ENCODE results near the gene SV2C. TPM values are rescaled to one million over a fixed set of nuclear protein-coding genes. Genes with fewer than 3 reads are reported as not detected.
A peak's percentile ranks its signal among the peaks of the same experiment; 100 is the strongest.

Gene SV2C
- total RNA-seq, 2 experiments from 2014 or later, result 0.07 to 0.10 TPM

DNA sequence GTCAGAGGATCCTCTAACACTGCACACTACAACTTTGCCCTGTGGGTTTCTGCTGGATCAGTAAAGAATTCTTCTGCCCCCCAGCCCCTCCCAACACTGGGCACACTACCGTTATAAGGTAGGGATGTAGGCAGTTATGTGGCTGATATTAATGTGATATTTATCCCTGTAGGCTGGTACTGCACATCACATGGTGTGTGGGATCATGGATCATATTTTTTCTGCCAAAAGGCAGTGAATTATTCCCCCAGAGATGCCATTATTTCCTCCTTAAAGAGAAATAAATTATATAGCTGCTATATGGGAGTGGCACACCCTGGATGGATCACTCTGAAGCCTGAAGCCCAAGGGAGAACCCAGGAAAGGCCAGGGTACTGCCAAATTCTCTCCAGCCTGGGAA is 69.5 kb downstream of the SV2C start:
- DNase-seq, result no peak
- Mint-ChIP-seq H3K9me3 (no peaks in the 10 kb centered on the region), H3K27me3 (peaks cover 25% of the 10 kb centered on the region), H3K36me3 (ENCODE audit: low read depth) (no peaks in the 10 kb centered on the region), H3K27ac (no peak overlapping the region), H3K4me1 (no peaks in the 10 kb centered on the region), H3K4me3 (no peak overlapping the region)
- ChIA-PET POLR2A (no interaction called here), CTCF (interaction anchor here (1.4 kb wide), 1 partner anchor 11 kb away, joined by 4 read pairs; no protein-coding TSS in a partner anchor)

DNA sequence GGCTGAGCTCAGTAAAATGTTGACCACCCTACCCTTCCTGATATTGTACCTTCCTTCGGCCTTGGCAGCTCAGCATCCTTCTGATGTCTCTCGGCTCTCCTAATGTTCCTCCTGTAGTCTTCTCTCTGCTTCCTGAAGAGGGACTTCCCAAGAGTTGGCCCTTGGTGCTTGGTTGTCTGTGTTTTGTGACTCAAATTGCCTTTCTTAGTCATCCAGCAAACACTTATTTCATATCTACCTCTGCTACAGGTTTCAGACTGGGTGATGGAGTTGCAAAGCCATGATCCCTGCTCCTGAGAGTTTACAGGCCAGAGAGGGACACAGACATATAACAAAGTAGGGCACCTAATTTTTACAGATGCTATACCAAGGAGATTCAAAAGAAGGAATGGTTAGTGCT is 70.1 kb downstream of the SV2C start:
- H3K27me3 Mint-ChIP-seq, result peaks cover 25% of the 10 kb centered on the region
- H3K4me3 Mint-ChIP-seq, result no peak overlapping the region
- ChIA-PET CTCF (interaction anchor here (1.4 kb wide), 1 partner anchor 11 kb away, joined by 4 read pairs; no protein-coding TSS in a partner anchor), POLR2A (no interaction called here)
- H3K9me3 Mint-ChIP-seq, result no peaks in the 10 kb centered on the region
- no peak for DNase-seq
- H3K36me3 Mint-ChIP-seq (ENCODE audit: low read depth), result no peaks in the 10 kb centered on the region
- no peak overlapping the region for H3K27ac Mint-ChIP-seq
- H3K4me1 Mint-ChIP-seq, result no peaks in the 10 kb centered on the region

DNA sequence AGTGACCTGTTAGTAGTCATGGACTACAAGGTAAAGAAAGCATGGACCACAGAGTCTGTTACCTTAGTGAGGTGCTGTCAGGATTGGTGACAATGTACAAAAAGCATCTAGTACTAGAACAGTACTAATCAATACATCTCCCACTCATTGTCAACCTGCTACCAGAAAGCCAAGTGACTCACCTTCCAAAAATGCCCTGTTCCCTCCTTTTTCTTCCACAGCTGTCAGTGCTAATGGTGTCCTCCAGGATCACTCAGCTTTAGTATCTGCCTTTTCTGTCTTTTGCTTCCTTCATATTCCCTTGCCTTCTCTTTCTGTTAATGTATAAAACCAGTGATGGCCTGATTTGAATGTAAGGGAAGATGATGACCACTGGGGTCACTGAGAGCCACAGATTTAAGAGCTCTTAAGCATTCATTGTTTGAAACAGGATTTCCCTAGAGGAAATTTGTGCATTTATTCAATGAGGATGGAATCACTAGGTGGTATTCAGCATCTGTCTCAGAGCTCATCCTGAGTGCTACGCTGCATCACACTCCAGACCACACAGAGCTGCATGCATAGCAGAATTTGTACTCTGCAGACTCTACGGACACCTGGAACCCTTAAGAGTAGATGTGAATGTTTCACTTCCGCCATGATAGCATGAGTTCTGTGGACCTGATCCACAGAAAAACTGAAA is 71.0 kb downstream of the SV2C start:
- Mint-ChIP-seq H3K27ac (no peak overlapping the region), H3K4me3 (no peak overlapping the region), H3K27me3 (peaks cover 29% of the 10 kb centered on the region), H3K9me3 (no peaks in the 10 kb centered on the region), H3K36me3 (ENCODE audit: low read depth) (no peaks in the 10 kb centered on the region), H3K4me1 (no peaks in the 10 kb centered on the region)
- ChIA-PET CTCF (interaction anchor here (1.4 kb wide), 1 partner anchor 10 kb away, joined by 4 read pairs; no protein-coding TSS in a partner anchor), POLR2A (no interaction called here)
- no peak for DNase-seq

DNA sequence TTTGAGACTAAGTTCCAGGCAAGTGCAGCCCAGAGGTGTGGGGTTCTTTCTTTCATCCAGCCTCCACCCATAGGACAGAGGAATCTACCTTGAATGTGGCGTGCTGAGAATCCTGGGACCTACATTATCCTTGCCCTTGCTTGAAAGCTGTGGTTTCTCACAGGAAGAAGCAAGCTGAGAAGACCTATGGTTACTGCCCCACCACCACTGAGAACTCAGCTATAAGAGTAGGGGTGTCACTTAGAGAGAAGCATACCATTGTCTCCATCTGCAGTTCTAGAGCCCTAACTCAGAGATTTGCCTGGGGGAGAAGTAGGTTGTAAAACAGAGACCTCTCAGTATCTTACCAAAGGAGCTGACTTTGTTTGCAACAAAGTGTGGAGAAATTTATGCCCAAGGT is 72.4 kb downstream of the SV2C start:
- CTCF ChIA-PET, result interaction anchor here (0.8 to 1.2 kb wide), 2 partner anchors 11 to 999 kb away, joined by 3 read pairs; no protein-coding TSS in a partner anchor
- Mint-ChIP-seq H3K4me3 (no peak overlapping the region), H3K9me3 (no peaks in the 10 kb centered on the region), H3K4me1 (no peaks in the 10 kb centered on the region), H3K27ac (no peak overlapping the region), H3K27me3 (peaks cover 32% of the 10 kb centered on the region), H3K36me3 (ENCODE audit: low read depth) (no peaks in the 10 kb centered on the region)
- POLR2A ChIA-PET, result no interaction called here
- DNase-seq, result no peak

DNA sequence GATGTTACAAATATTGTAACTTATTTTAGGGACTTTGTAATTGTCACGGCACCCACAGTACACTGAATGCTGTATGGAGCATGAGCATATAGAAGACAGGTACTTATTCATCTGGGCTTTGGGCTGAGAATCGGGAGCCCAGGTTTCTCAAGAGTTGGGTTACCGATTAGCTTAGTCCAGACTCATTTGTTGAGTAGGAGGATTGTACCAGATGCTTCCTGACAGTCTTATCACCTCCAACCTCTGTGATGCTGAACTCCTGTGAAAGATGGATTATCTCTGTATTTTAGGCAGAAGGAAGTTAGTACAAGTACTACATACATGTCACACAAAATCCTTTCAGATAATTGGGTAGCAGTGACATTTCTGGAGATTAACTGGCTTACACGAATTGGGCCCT is 79.2 kb downstream of the SV2C start:
- Mint-ChIP-seq H3K27me3 (peaks cover 26% of the 10 kb centered on the region), H3K9me3 (peaks cover 5% of the 10 kb centered on the region), H3K27ac (no peak overlapping the region), H3K36me3 (ENCODE audit: low read depth) (no peaks in the 10 kb centered on the region), H3K4me1 (no peaks in the 10 kb centered on the region), H3K4me3 (no peak overlapping the region)
- DNase-seq, result no peak
- POLR2A ChIA-PET, result no interaction called here
- CTCF ChIA-PET, result no interaction called here

DNA sequence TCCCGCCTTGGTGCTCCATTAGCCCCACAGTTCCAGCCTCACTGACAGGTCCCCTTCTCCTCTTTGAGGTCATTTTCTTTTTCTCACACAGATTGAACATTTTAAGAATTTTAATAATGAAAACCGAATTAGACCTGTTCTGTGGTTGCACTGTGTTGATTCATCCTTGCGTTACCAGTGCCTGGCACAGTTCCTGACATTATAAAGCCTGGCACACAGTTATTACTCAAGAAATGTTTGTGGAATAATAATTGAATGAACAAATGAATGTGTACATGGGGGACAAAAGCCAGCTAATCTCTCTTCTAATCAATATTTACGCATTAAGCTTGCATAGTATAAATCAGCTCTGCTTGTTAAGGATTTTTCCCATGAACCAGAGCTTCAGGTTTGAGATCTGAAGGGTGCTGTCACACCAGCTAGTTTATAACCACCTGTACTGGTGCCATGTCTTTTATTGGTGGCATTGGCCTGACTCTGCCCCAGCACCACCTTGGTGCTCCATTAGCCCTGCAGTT is 80.0 kb downstream of the SV2C start:
- H3K9me3 Mint-ChIP-seq, result peaks cover 5% of the 10 kb centered on the region
- POLR2A ChIA-PET, result no interaction called here

DNA sequence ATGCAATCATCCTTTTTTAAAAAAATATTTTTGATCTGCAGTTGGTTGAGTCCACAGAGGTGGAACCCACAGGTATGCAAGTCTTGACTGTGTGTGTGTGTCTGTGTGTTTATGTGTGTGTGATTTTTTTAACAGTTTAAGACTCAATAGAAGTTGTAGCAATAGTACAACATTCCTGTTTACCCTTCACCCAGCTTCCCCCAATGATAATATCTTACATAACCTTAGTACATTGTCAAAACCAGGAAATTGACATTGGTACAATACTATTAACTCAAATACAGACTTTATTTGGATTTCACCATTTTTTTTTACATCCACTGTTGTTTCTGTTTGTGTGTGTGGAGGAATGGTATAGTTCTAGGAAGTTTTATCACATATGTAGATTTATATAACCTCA is 81.8 kb downstream of the SV2C start:
- Mint-ChIP-seq H3K27ac (no peak overlapping the region), H3K27me3 (peaks cover 37% of the 10 kb centered on the region), H3K36me3 (ENCODE audit: low read depth) (no peaks in the 10 kb centered on the region), H3K9me3 (peaks cover 5% of the 10 kb centered on the region), H3K4me1 (no peaks in the 10 kb centered on the region), H3K4me3 (no peak overlapping the region)
- CTCF ChIA-PET, result interaction anchor here (1.5 kb wide), 1 partner anchor 36 kb away, joined by 3 read pairs; no protein-coding TSS in a partner anchor
- no peak for DNase-seq
- POLR2A ChIA-PET, result no interaction called here

More for the DNA sequence above, 80.0 kb downstream of the SV2C start:
- no peaks in the 10 kb centered on the region for H3K4me1 Mint-ChIP-seq
- CTCF ChIA-PET, result interaction anchor here (0.7 to 2.0 kb wide), 2 partner anchors 12 to 420 kb away, joined by 3 to 9 read pairs; no protein-coding TSS in a partner anchor
- H3K36me3 Mint-ChIP-seq (ENCODE audit: low read depth), result no peaks in the 10 kb centered on the region
- no peak overlapping the region for H3K4me3 Mint-ChIP-seq
- H3K27me3 Mint-ChIP-seq, result peaks cover 29% of the 10 kb centered on the region
- no peak for DNase-seq
- no peak overlapping the region for H3K27ac Mint-ChIP-seq

DNA sequence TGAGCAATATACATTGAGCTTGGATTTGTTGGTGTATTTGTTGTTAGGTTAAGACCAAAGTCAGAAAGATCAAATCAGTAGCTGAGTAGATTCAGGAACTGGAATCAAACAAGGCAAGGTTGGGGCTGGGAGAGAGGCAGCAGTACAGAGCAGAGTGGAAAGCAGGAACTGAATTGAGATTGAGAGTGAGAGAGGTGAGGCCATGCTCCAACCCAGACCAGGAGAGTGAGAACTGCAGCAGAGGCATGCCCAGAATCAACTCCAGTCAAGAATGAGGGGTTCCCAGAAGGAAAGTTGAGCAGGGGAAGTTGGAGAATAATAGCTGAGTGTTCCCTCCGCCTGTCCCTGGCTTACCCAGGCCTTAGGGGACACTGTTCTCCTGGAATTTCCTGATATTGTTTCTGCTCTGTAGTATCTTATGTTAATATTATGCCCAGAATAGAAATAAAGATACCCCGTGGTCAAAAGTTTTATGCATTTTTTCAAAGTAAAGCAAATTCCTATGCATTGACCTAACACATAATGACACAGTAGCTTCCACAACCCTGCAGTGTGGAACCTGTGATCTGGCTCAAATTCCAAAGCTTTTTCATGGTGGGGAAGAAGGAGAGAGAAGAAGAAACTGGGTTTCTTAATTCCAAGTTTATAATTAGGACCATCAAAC is 82.7 kb downstream of the SV2C start:
- Mint-ChIP-seq H3K27me3 (peaks cover 37% of the 10 kb centered on the region), H3K27ac (no peak overlapping the region), H3K9me3 (peaks cover 5% of the 10 kb centered on the region), H3K36me3 (ENCODE audit: low read depth) (no peaks in the 10 kb centered on the region), H3K4me1 (no peaks in the 10 kb centered on the region), H3K4me3 (no peak overlapping the region)
- DNase-seq, result no peak
- ChIA-PET CTCF (interaction anchor here (0.9 to 2.3 kb wide), 4 partner anchors 10 to 79 kb away, joined by 3 to 24 read pairs (median 4); no protein-coding TSS in a partner anchor), POLR2A (no interaction called here)

DNA sequence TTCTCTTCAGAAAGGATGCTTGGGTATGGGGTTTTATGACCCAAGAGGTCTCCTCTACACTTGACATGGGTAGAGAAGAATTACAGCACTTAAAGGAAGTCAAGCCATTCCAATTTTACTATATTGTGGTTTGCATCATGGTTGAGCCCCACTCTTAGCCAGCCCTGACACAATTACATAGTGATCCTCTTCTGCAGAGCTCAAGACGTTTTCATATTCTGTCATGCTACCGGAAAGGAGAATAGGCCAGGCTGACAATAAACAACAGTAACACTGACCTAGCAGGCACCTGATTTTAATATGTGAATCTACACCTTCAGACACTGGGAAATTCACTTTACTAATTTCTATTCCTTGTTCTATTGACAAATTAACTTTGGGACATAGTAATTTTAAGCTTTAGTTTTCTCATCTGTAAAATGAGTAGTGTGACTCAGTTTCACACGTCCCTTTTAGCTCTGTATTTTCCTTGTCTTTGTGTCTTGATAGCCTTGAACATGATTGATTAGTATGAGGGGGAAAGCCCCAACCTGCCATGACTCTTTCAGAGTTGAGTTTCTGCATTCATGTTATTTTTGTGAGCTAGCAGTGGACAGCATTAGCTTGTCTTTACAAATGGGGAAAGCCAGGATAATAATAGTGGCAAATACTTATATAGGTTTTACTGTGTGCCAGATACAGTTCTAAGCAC is 83.8 kb downstream of the SV2C start:
- no peak overlapping the region for H3K4me3 Mint-ChIP-seq
- CTCF ChIA-PET, result interaction anchor here (0.5 to 2.3 kb wide), 5 partner anchors 8 to 513 kb away, joined by 3 to 24 read pairs (median 4); no protein-coding TSS in a partner anchor
- POLR2A ChIA-PET, result no interaction called here
- H3K9me3 Mint-ChIP-seq, result peaks cover 5% of the 10 kb centered on the region
- no peak overlapping the region for H3K27ac Mint-ChIP-seq
- H3K27me3 Mint-ChIP-seq, result peaks cover 37% of the 10 kb centered on the region
- DNase-seq, result no peak
- no peaks in the 10 kb centered on the region for H3K36me3 Mint-ChIP-seq (ENCODE audit: low read depth)
- H3K4me1 Mint-ChIP-seq, result no peaks in the 10 kb centered on the region

DNA sequence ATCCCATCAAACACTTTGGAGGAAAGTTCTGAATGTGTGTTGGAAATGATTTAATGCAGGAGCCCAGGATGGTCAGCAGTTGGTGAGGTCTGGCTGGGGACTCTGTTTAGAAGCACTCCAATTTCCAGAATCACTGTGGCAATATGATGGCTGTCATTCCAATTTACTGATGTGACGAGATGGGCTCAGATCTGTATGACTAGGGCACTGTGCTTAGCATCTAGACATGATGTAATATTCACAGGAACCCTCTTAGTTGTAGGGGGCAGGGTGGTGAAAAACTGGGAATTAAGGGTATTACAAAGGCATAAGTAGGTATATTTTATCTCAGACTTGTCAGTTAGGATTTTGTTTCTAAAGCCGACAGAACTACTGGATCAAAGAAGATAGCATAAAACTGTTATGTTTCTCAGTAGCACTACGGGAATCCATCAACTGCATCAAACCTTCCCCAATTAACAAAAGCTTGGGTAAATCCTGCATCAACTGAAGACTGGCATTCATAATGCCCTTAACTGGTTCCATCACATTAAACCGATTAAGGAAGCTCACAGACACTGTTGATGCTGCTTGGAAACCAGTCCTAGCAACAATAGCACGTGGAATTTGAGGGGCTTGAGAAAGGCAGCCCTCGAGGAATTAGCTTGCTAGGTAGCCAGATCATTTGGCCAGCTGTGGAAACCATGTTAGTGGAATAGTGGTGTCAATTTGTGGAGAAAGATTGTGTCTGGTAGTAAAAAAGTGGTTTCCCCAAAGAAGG is 86.1 kb downstream of the SV2C start:
- H3K36me3 Mint-ChIP-seq (ENCODE audit: low read depth), result no peaks in the 10 kb centered on the region
- ChIA-PET CTCF (no interaction called here), POLR2A (no interaction called here)
- no peak overlapping the region for H3K27ac Mint-ChIP-seq
- H3K4me1 Mint-ChIP-seq, result no peaks in the 10 kb centered on the region
- peaks cover 33% of the 10 kb centered on the region for H3K27me3 Mint-ChIP-seq
- no peak overlapping the region for H3K4me3 Mint-ChIP-seq
- peaks cover 5% of the 10 kb centered on the region for H3K9me3 Mint-ChIP-seq
- DNase-seq, result no peak

DNA sequence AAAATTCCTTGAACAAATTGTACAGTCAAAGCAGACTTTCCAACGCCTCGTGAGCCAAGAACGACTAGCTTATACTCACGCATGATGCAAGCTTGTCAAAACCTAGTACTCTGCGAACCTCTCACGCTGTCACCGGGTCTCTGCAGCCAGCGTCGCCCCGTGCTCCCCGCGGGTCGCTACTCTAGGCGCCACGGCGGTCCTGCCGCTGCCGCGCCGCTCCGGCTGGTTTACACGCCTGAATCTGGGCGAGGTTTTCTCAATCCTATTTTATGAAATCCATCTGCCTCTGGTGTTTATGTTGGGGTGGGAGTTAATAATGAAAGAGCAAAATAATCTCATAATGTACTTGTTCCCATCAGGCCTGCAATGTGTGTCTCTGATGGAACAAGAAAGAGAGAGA is 90.9 kb downstream of the SV2C start:
- CTCF ChIA-PET, result interaction anchor here (1.4 to 3.0 kb wide), 4 partner anchors 7 to 78 kb away, joined by 3 to 24 read pairs (median 8); no protein-coding TSS in a partner anchor

DNA sequence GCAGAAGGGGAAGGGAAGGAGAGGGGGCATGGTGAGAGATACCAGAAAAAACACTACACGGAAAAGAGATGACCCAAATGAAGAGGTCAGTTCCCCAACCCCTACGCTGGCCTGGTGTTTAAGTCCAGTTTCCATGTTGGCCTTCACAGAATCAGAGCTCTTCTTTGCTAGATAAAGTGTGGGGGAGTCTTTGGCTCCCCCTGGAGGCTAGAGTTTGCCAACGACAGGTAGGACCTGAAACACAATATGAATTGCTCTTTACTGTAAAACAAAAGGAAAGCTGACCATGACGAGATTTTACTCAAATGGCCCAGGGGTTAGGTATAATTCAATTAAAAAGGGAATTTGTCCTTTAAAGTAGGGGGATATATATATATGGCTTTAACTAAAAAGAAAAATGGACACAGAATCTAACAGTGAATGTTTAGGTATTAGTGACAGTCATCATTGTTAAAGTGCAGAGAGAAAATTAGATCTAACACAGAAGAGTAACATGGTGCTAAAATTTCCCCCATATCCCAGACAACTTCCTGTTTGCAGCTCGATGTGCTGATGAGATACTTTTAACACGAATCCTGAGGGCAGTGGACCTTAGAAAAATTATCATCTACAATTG is 92.0 kb downstream of the SV2C start:
- H3K36me3 Mint-ChIP-seq (ENCODE audit: low read depth), result peaks cover 2% of the 10 kb centered on the region
- no peaks in the 10 kb centered on the region for H3K9me3 Mint-ChIP-seq
- ChIA-PET POLR2A (no interaction called here), CTCF (interaction anchor here (0.5 to 3.0 kb wide), 16 partner anchors 8 to 1364 kb away, joined by 3 to 24 read pairs (median 4); no protein-coding TSS in a partner anchor)
- peak overlapping the region; percentile 47 for H3K4me3 Mint-ChIP-seq
- H3K27ac Mint-ChIP-seq, result peak overlapping the region; percentile 89
- H3K27me3 Mint-ChIP-seq, result no peaks in the 10 kb centered on the region
- DNase-seq, result peak; percentile 68
- peaks cover 40% of the 10 kb centered on the region for H3K4me1 Mint-ChIP-seq

More for the DNA sequence above, 90.9 kb downstream of the SV2C start:
- Mint-ChIP-seq H3K27ac (no peak overlapping the region), H3K27me3 (peaks cover 7% of the 10 kb centered on the region), H3K4me1 (peaks cover 34% of the 10 kb centered on the region), H3K9me3 (no peaks in the 10 kb centered on the region), H3K4me3 (no peak overlapping the region), H3K36me3 (ENCODE audit: low read depth) (peaks cover 2% of the 10 kb centered on the region)
- DNase-seq, result no peak
- POLR2A ChIA-PET, result no interaction called here
